GM18868 (cell line): ENCODE data around the gene SAMD14.
A peak's percentile ranks its signal among the peaks of the same experiment; 100 is the strongest.

ENCODE experiments used
- ATAC-seq: cut with Tn5 transposase; IDR thresholded peaks from one replicate; pipeline ENCODE4 v1.9.1; 2021; ENCODE audit warnings: mild to moderate bottlenecking, moderate library complexity; ENCODE audit not compliant: unreplicated experiment

The SAMD14 gene

GRCh38 chr17:50165466-50165865 lies 35.5 kb upstream of the SAMD14 start:
- ATAC-seq = no peak

DNA sequence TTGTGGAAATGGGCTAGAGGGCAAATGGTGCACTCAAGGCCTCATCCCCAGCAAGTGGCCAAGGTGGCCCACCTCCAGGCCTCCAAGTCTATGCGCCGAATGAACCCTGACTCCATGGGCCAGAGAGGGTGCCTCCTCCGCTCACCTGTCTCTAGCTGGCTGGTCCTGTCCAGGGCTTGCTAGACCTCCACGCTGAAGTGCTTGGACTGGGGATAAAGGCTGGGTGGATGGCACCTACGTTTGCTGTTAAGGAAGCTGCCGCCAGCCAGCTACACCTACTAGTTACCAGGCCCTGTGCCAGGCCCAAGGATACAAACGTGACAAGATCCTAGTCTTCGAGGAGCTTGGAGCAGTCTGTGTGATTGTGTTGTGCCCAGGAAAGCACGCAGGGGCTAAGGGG lies 35.1 kb upstream of the SAMD14 start:
- no peak for ATAC-seq

GRCh38 chr17:50164697-50164988 lies 34.7 kb upstream of the SAMD14 start:
- no peak for ATAC-seq

GRCh38 chr17:50163843-50164696 lies 34.1 kb upstream of the SAMD14 start:
- ATAC-seq = peak; percentile 49

GRCh38 chr17:50162466-50163254 lies 32.7 kb upstream of the SAMD14 start:
- ATAC-seq = no peak

GRCh38 chr17:50161911-50162288 lies 31.9 kb upstream of the SAMD14 start:
- peak; percentile 3 for ATAC-seq

DNA sequence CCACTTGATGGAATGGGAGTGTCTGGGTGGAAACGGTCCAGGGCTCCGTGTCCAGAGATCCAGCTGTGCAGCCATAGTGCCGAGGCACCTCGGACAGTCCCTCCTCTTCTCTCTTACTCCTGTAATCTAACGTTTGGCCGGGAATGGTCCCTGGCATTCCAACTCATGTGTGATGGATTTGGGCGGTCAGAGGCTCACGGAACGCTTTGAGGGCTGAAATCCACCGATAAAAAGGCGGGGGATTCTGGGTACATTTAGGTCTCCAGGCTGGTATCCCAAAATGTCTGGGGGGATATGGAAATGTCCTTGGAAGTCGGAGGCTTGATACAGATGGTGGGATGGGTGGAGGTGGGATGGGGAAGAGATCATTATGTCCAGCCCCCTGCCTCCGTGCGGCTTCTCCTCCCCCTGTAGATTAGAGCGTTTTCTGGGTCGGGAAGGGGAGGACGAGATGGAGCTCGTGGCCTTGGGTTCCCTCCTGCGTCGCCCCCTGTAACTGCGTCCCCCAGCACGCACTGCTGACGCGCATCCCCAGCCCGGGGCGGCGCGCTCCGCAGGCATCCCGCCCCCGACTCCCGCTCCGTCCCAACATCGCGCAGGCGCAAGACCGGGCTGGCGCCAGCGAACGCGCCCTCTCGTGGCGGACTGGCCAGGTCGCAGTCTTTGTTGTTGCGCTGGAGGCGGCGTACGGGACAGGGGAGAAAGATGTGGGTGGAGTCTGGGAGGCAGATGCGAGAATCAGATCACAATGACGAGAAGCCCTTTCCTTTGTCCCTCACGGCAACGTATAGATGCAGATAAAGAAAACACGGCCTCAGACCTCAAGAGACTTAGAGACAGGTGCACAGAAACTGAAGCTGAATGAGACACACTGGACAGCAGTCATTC lies 31.3 kb upstream of the SAMD14 start:
- peak; percentile 80 for ATAC-seq

GRCh38 chr17:50157891-50158290 lies 27.9 kb upstream of the SAMD14 start:
- no peak for ATAC-seq

DNA sequence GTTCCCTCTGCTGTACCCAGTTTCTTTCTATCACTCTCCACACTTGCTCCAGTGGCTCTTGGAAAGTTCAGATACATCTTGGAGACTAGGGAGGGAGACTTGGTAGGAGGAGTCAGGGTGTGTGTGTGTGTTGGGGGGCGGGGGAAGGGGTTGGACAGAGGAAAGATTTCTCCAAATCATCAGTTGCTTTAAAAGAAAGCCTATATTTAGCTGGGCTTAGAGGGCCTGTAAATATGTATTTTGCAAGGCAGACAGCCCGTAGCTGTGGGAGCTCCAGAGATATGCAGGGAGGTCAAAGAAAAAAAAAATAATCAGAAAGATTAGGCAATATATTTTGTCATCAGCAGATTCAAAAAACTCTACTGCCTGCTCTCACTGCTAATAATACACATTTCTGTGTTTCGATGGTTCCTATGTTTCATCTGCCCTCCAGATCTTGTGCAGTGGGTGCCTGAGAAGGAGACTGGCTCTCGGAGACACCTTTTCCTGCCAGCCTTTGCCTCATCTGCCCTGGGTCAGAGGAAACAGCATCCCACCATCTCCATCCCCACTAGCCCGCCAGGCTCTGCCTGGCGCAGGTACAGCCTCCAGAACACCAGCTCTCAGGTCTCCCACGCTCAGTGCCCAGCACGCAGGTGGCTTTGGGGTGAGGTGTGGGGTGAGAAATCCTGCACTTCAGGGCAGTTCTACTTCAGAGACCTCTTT lies 25.3 kb upstream of the SAMD14 start:
- no peak for ATAC-seq

GRCh38 chr17:50154604-50155003 lies 24.6 kb upstream of the SAMD14 start:
- no peak for ATAC-seq

GRCh38 chr17:50153650-50154575 lies 24.0 kb upstream of the SAMD14 start:
- ATAC-seq = no peak

DNA sequence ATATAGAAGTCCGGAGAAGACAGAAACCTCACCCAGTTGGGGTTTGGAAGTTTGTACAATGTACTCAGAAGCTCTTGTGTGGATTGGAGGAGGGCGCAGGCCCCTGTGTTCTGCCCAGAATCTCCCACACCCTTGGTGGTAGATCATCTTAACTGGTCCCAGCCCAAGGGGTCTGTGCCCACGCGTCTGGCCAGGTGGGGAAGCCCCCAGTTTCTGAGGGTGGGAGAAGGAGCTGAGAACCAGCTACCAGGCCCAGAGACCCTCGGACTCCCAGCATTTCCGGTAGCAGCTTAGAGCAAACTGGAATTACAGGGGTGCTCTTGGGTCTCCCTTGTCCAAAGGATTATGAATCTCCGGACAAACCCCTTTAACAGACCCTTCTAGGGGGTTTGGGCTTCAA lies 22.8 kb upstream of the SAMD14 start:
- no peak for ATAC-seq

DNA sequence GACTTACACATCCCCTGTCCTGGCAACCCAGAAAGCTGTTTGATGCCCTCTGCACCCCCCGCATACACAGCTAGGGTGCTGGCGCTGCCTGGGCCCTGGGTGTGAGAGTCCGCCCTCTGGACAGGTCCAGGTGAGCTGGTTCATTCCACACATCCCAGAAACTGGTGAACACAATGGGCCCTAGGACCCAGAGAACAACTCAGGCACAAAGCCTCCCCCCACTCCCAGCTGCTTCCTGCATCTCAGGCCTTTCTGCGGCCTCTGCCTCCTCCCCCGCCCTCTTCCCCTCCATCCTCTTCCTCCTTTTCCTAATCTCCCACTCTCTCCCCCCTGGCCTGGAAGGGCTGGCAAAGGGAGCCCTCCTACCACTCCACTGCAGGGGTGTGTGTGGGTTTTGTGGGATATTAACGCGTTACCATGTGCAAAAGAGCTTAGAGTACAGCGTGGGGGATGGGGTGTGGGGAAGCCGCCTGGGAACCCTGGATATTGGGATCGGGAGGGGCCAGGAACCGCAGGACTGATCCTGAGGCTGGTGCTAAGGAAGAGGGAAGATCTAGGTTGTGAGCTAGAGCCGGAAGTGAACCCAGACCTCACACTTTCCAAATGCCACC lies 22.1 kb upstream of the SAMD14 start:
- ATAC-seq = peak; percentile 19

DNA sequence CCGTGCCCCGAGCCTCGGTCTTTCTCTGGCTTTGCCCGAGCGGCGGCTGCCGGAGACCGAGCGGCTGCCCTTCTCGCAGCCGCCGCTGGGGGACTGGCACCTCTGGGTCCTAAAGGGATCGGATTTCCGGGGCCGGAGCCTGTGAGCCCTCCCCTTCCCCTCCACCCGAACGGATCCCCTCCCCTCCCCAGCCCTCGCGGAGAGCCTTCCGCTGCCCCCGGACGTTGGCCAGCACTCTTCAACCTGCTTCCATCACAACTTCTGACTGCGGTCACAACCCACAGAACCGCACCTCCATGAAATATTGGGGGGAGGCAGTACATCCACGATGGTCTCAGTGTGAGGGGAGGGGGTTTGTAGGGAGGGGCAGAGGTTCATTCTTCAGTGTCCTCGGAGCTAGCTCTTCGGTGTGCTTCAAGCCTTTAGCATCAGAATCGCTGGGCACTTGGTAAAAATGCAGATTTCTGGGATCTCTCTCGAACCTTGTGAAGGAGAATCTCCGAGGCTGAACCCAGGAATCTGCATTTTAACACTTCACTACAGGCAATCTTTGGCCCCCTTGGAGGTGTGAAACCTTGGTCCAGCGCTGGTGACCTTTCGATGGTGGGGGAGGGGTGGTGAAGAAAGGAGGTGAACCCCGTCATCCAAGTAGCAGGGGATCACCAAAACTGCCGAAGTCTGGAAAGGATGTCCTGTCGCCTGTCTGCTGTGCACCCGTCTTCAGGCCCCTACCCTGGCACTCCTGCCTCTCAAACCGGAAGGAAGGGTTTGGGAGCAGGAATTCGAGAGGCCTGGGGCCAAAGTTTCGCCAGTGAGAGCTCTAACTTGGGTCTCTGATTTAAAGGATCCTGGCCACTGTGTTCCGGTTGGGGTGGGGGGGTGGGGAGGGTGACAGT lies 21.3 kb upstream of the SAMD14 start:
- ATAC-seq = peak; percentile 41

GRCh38 chr17:50150354-50151040 lies 20.5 kb upstream of the SAMD14 start, which contains the start of gene PPP1R9B:
Gene PPP1R9B (minus strand): TSS chr17:50150677. CDS start chr17:50150513, 164 bp downstream.
- no peak for ATAC-seq

DNA sequence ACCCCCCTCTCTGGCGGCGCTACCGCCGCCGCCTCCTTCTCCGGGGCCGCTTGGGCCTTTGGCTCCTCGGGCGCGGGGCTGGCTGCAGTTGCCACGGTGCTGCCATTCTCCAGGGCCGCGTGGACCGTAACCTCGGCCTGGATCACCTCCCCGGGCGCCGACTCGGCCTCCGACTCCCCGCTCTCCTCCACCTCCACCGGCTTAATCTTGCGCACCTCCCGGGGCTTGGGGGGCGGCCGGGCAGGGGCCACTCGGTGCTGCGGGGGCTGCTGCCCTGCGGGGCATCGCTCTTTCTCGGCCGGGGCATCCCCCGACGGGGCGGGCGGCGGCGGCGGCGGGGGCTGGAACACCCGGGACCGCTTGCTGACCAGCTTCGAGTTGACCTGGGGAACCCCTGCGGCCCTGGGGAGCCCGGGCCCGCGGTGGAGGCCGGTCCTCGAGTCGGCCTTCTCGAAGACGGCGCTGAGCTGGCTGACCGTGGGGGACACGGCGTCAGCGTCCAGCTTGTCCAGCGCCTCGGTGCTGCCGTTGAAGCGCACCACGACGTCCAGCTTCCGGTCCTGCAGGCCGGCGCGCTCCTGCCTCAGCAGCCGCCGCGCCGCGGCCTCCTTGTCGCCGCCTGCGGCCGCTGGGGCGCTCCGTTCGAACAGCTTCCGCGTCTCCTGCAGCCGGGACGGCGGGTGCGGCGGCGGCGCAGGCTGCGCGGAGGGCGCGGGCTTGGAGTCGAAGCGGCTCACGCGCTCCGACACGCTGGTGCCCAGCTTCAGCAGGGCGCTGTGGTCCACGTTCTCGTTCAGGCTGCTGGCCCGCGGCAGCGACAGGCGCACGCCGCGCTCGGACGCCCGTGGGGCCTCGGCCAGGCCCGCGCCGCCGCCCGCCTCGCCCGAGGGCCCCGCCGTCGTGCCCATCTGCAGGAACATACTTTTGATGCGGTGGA lies 19.7 kb upstream of the SAMD14 start:
- no peak for ATAC-seq

DNA sequence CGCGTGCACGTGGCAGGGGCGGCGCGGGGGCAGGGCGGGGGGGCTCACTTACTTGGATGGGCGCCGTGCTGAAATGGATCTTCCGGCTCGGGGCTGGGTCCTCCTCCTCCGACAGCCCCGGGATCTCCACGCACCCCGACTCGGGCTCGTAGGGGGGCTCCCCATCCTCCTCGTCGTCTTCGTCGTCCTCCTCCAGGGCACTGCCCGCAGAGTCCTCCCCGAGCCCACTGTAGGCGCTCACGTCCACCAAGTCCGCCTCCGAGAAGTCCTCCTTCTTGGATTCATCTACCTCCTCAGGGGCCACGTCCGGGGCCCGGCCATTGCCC lies 19.1 kb upstream of the SAMD14 start:
- no peak for ATAC-seq
